ENCODE results near the gene MAJIN. TPM values are rescaled to one million over a fixed set of nuclear protein-coding genes. Genes with fewer than 3 reads are reported as not detected.

The MAJIN gene, protein sequence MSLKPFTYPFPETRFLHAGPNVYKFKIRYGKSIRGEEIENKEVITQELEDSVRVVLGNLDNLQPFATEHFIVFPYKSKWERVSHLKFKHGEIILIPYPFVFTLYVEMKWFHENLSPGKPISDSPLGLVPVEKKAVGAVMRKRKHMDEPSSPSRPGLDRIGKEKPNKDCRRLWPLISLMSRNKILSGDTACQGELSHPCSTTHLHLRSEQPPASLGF
- not detected in 2 replicates for total RNA-seq

DNA sequence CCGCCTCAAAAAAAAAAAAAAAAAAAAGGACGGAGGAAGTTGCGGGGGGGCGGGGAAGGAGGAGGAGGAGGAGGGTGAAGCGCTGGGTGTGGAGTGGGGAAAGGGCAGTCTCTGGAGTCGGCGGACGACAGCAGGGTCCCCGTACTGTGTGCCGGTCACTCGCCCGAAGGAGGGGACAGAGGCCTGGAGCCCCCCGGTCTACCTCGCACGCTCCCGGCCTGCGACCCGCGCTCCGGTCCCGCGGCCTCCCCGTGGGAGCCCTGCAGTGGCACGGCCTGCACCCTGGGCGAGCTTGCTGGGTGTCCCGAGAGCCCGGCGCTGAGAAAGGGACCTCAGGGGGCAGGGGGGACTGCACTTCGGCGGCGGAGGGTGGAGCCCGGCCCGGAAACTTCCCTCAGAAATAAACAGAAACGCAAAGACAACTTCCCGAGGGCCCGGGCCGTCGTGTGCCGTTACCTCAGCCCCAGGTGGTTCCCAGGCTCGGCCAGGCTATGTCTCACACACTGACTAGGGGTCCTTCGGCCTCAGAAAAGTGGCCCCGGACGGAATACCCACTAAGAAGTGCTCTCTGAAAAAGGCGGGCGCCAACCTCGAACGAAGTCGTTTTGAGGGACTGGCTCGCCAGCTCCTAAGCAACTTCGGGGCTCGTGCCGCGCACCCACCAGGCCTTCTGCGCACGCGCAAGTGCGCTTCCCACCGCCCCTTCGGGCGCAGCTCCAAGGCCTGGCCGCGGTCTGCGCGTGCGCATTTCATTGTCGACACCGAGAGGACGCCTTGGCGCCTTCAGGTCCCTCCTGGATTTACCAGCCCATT lies at the start of gene MAJIN:
Gene MAJIN, minus strand, starts transcription at position 688 of the 813 bp plus-strand sequence. CDS start 12,703 bp downstream, outside the sequence.

DNA sequence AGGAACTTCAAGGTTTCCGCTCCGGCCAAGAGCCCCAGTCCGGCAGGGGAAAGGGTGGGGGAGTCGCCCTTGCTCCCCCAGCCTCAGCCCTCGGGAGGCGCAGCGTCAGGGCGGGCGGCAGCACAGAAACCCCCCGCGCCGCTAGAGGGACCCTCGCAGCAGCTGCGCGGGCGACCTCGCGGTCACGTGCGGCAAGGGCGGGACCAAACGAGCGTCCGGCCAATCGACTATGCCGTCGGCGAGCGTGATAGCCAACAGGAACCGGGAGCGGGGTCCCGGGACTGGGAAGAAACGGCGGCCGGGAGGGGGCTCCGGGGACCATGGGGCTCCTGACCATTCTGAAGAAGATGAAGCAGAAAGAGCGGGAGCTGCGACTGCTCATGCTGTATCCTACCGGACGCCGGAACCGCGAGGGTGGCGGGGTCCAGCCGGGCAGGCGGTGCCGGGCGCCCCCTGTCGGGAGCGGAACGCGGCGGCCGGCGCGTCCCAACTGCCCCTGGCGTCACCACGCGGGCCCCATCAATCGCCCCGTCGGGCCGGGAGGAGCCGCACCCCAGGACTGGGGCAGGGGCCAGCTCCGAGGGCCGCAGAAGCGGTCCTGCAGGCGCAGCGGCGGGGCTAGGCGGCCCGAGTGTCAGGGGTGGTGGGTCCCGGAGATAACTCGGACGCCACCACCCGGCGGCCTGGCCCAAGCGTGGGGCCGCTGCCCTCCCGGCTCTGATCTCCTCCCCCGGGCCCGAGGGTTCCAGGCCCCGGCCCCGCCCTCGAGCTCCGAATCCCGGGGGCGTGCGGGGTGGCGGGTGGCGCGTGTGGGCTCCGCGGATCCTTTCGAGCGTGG lies 42.2 kb upstream of the MAJIN start, which contains the start of gene ARL2:
Gene ARL2, plus strand, starts transcription at position 273 of the 838 bp plus-strand sequence. Its CDS starts 48 bp downstream, at position 321.

DNA sequence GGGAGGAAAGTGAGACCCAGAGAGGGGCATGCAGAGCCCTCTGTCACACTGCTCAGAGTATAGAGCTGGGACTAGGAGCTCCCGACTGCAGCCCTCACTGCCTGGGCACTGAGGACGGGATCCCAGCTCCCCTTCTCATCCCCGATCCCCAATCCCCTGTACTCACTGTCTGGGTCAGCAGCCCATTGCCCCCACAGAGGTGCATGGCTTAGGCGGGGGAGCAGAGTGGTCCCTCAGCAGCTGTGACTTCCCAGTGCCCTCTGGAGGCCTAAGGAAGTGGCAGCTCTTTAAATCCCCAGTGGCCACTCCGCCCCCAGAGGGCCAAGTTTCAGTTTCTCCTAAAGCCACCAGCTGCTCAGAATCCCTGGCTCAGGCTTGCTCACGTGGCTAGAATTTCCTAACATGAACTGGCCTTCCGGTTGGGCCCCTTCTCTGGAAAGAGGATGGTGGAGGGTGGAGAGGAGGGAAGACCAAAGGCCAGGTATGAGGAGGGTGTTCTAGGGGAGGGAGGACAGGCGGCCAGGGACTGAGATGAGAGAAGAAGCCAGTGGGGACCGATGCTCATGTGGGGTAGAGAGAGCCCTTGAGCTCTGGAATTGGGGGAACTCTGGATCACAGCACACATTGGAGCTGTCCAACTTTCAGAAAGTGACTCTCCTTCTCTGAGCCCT lies 24.9 kb upstream of the MAJIN start, which contains the start of gene BATF2:
Gene BATF2, minus strand, starts transcription at position 262 of the 671 bp plus-strand sequence. Its CDS starts 57 bp downstream, at position 205.

DNA sequence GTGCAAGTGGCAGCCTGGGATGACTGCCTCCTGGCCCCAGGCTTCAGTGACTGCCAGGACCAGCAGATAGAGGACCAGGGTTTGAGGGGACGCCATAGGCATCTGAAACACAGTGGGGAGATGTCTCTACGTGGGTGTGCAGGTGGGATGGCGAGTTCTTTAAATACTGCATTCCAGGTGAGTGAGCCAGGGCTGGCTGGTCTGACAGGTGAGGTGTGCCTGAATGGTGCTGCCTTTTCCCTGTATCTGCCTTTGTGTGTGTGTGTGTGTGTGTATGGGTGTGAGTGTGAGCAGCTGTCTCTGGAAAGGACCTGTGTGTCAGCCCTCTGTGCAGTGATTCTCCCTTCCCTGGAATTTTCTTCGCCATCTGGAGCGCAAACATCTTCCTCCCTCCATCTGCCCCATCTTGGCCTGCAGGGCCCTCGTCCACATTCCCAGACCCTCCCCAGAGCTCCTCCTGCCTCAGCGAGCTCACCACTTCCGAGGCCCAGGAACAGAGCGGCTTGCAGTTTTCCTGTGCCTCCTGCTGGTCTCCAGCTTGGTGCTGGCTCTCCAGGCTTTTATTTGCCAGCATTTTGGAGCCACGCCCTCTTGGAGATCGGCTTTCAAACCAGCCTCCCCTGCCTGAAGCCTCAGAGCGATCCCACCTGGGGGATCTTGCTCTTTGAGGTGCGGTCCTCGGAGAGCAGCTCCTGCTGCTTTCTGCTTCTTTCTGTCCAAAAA lies 36.4 kb downstream of the MAJIN start, which contains the start of gene GPHA2:
Gene GPHA2, minus strand, starts transcription at position 535 of the 723 bp plus-strand sequence. Its CDS starts 433 bp downstream, at position 102.

DNA sequence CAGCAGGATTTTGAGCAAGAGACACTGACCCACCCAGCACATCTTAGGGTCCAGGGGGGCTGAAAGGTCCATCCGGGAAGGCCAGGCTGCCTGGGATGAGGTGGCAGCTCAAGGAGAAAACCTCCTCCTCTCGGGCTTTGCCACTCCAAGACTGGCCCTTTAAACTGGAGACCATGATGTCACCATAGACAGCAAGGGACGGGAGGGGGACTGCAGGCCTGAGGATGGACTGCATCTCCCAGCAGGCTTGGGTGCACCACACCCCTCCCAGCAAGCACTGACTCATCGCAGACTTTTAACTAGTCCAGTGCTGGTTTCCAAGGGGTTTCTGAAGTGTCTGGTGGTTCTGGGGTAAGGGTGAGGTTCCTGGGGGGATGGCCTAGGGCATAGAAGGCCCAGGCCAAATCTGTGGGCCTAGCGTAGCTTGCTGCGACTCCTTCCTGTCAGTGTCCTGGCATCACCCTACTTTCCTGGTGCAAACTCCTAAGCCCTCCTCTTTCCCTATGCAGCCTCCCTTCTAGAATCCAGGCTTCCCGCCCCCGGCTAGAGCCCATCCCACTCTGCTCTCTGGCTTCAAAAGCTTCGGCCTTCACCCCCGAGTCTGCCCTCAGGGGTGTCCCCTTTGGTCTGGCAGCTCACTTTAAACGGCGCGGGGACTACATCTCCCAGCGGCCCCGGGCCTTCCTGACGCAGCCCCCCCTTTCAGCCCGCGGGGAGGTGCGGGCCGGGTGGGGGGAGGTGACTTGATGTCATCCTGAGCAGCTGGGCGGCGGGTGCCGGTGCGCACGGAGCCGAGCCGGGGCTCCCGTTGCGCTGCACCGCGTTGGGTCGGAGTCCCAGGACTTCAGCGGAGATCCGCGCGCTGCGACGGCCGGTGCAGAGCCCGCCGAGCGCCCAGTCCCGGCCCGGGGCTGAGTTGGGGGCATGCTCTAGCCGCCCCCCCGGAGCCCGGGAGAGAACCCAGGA lies 47.7 kb downstream of the MAJIN start, which contains the start of gene PPP2R5B:
Gene PPP2R5B, plus strand, starts transcription at position 746 of the 966 bp plus-strand sequence. CDS start 1,046 bp downstream, outside the sequence.

DNA sequence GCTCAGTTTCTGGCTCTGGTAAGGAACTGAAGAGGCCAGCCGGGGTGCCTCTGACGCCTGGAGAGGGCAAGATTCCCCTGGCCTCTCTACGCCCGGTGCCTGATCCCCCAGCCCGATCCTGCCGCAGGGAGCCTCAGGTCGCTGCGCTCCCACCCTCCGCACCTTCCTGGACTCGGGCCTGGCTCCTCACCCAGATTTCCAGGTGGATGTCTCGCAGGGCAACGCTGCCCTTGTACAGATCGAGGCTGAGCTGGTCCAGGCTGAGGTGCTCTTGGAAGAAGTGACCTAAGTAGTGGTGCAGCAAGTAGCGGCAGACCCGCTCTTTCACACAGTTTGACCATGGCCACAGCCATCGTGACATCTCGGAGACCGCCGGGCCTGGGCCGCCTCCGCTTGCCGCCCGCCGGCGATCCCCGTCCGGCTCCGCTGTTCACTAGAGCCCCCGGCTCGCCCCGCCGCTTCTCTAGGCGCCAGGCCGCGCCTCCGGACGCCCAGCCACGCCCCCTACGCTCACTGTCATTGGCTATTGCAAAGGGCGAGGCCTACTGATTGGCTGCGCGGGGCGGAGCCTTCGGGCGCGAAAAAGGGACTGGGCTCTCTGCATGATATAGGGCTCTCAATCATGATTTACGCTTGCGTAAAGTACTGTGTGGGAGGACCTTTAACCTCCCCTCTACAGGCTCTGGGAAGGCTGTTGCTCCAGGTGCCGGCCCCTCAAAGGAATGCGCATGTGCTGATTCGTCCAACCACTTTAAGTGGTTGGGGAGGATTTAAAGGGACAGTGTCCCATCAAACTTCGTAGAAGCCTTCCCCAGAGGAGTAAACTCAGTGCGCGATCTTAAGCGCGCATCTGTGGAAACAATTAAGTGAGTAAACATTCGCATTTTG lies 54.9 kb downstream of the MAJIN start, which contains the start of gene ATG2A:
Gene ATG2A, minus strand, starts transcription at position 435 of the 888 bp plus-strand sequence. Its CDS starts 74 bp downstream, at position 361.

Other genes with a start within 250 kb of the MAJIN start
- gene NRXN2, start 248.9 kb downstream of the MAJIN start, total RNA-seq = 27.3 and 30.3 TPM in 2 replicates
- 0.19 TPM in 1 of 2 replicates, not detected in the other for gene RASGRP2, start 228.0 kb downstream of the MAJIN start, total RNA-seq
- gene PYGM, start 212.1 kb downstream of the MAJIN start, total RNA-seq = 1.3 and 1.4 TPM in 2 replicates
- 70.8 and 88.3 TPM in 2 replicates for gene SF1, start 193.6 kb downstream of the MAJIN start, total RNA-seq
- gene MAP4K2, start 168.9 kb downstream of the MAJIN start, total RNA-seq = 8.5 and 8.9 TPM in 2 replicates
- 8.6 and 9.3 TPM in 2 replicates for gene MEN1, start 161.6 kb downstream of the MAJIN start, total RNA-seq
- 0.25 and 0.26 TPM in 2 replicates for gene CDC42BPG, start 127.5 kb downstream of the MAJIN start, total RNA-seq
- gene EHD1, start 93.5 kb downstream of the MAJIN start, total RNA-seq = 104 and 110 TPM in 2 replicates
- gene ATG2A, start 54.9 kb downstream of the MAJIN start, total RNA-seq = 7.8 and 8.1 TPM in 2 replicates
- gene PPP2R5B, start 47.4 kb downstream of the MAJIN start, total RNA-seq = 10.3 and 11.6 TPM in 2 replicates
- not detected in 2 replicates for gene GPHA2, start 36.2 kb downstream of the MAJIN start, total RNA-seq
- 0.26 and 0.81 TPM in 2 replicates for gene BATF2, start 24.9 kb upstream of the MAJIN start, total RNA-seq
- 95.3 and 110 TPM in 2 replicates for gene ARL2, start 42.1 kb upstream of the MAJIN start, total RNA-seq
- gene SNX15, start 55.3 kb upstream of the MAJIN start, total RNA-seq = 10.6 and 11.9 TPM in 2 replicates
- gene SAC3D1, start 69.1 kb upstream of the MAJIN start, total RNA-seq = 6.2 and 9.0 TPM in 2 replicates
- 23.3 and 27.0 TPM in 2 replicates for gene NAALADL1, start 86.4 kb upstream of the MAJIN start, total RNA-seq
- 4.2 and 7.8 TPM in 2 replicates for gene CDCA5, start 111.9 kb upstream of the MAJIN start, total RNA-seq
- 32.7 and 35.9 TPM in 2 replicates for gene ZFPL1, start 112.1 kb upstream of the MAJIN start, total RNA-seq
- 175 and 203 TPM in 2 replicates for gene VPS51, start 124.1 kb upstream of the MAJIN start, total RNA-seq
- 8.9 and 9.0 TPM in 2 replicates for gene TM7SF2, start 139.8 kb upstream of the MAJIN start, total RNA-seq
- 6.0 and 6.1 TPM in 2 replicates for gene ZNHIT2, start 145.6 kb upstream of the MAJIN start, total RNA-seq
- 379 and 456 TPM in 2 replicates for gene FAU, start 150.0 kb upstream of the MAJIN start, total RNA-seq
- gene MRPL49, start 150.2 kb upstream of the MAJIN start, total RNA-seq = 28.3 and 34.2 TPM in 2 replicates
- gene SYVN1, start 162.4 kb upstream of the MAJIN start, total RNA-seq = 16.8 and 20.1 TPM in 2 replicates
- gene SPDYC, start 198.1 kb upstream of the MAJIN start, total RNA-seq = not detected in 2 replicates
- 88.9 and 117 TPM in 2 replicates for gene CAPN1, start 209.8 kb upstream of the MAJIN start, total RNA-seq